SHP77 treated with DMSO at 0.1 percent for 48 hours (cell line): Measurements from ENCODE around the gene SLC23A2.
"Not testable (repeated sequence)": the region's sequence is repeated elsewhere in the genome, so short reads cannot be mapped to it uniquely, and the experiment has no call there.

Experiments used
- DNase-seq: peaks from one replicate; lab custom pipeline; 2025; lab: John Stamatoyannopoulos, UW

Gene SLC23A2

DNA sequence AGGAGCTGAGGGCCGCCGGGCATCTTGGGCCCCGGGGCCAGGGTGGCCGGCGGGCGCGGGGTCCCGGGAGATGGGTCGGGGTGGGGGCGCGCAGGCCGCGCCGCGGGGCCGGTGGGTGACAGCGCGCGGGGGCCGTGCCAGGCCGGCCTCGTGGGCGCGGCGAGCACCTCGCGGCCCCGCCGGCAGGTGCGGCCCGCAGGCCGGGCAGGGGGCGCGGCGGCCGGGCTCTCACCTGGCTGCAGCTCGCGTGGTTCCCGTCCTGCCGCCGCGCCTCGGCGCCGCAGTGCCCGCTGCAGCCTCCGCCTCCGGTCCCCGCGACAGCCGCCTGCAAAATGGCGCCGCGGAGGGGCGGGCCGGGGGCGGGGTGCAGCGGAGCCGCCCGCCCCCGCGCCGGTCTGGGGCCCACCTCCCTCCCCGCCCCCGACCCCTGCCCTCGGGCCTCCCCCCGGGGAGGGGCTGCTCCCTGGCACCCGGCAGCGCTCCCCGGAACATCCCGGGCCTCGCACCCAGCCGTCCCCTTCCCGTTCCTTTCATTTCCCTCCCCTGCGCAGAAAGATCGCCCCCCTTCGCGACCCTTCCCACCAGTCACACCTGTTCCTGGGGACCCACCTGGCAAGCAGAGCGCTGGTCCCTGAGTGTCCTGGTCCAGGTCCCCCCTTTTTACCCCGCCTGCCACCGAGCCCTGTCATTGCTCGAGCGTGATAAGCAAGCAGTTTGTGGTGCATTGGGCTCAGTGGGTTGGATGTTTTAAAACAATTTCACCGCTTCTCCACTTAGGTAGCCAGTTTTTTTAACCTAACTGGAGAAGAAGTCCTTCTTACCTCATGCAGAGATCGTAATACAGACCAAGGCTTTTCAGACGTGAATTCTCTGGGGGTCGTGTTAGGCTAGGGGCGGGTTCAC, at the start of gene SLC23A2:
TSS of gene SLC23A2 (minus strand) at position 337 of the 903 bp plus-strand sequence. CDS start 68,948 bp downstream, outside the sequence.
- DNase-seq: no peak

DNA sequence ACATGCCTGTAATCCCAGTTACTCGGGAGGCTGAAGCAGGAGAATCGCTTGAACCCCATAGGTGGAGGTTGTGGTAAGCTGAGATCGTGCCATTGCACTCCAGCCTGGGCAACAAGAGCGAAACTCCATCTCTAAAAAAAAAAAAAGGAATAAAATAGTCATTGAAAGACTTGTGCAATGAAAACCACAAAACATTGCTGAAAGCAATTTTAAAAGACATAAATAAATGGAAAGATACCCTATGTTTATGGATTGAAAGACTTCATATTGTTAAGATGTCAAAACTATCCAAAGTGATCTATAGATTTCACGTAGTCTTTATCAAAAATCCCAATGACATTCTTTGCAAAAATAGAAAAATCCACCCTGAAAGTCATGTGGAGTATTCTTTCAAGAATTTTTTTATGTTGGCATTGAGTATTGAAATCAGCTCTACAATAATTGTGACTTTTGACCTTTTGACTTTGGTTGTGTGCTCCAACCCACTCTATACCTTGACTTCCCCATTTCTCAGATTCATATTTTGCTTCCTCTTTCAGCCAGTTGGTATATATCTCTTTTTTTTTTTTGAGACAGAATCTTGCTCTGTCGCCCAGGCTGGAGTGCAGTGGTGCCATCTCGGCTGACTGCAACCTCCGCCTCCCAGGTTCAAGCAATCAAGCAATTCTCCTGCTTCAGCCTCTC, 45.5 kb upstream of the SLC23A2 start:
- no peak for DNase-seq

DNA sequence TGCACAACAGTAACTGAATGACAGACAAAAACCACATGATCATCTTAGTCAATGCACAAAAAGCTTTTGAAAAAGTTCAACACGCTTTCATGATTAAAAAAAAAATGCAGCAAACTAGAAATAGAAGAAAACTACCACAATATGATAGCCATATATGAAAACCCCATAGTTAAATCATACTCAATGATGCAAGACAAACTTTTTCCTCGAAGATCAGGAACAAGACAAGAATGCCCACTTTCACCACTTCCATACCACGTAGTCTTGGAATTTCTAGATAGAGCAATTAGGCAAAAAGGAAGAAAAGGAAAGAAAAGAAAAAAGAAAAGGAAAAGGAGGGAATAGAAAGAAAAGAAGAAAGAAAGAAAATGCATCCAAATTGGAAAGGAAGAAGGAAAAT, 44.6 kb upstream of the SLC23A2 start:
- DNase-seq: no peak

DNA sequence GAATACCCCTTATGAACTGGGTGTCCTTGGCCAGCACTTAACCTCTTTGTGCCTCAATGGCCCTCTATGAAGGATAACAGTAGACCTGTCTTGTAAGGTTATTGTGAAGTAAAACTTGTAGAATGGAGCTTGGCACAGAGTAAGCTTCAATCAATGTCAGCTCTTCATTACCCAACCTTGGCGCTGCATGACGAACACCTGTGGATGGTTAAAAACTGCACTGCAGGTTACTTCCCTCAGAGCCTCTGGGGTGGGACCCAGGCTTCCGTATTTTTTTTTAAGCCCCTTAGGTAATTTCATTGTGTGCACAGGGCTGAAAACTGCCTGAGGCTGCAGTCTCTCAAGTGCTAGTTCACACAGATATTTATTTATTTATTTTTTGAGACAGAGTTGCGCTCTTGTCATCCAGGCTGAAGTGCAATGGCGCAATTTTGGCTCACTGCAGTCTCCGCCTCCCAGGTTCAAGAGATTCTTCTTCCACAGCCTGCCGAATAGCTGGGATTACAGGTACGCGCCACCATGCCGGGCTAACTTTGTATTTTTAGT, 42.8 kb upstream of the SLC23A2 start:
- DNase-seq: no peak

DNA sequence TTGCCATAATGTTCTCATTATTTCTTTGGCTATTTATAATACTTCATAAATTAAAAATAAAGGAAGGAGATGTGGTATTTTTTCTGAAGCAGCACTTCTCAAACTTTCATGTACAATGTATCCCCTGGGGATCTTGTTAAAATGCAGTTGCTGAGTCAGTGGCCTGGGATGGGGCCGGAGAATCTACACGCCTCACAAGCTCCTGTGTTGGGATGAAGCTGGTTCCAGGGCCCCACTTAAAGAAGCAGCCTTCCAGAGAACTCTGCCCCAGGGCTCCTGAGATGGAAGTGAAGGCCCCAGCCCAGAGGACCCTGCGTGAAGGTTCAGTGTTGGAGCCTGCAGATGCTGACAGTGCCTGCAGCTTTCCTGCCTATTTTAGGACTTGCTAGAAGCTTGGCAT, 40.1 kb upstream of the SLC23A2 start:
- DNase-seq: no peak

DNA sequence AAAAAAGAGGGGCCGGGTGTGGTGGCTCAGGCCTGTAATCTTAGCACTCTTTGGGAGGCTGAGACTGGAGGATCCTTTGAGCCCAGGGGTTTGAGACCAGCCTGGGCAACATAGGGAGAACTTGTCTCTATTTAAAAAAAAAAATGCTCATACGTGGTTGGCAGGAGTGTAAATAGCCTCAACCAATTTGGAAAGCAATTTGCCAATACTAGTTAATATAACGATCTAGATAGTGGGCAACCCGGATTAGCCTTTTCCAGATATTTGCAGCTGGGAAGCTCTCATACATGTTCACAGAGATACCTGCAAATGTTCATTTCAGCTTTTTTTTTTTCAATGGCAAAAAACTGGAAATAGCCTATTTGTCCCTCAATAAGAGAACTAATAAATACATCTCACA, 39.0 kb upstream of the SLC23A2 start:
- DNase-seq: no peak

DNA sequence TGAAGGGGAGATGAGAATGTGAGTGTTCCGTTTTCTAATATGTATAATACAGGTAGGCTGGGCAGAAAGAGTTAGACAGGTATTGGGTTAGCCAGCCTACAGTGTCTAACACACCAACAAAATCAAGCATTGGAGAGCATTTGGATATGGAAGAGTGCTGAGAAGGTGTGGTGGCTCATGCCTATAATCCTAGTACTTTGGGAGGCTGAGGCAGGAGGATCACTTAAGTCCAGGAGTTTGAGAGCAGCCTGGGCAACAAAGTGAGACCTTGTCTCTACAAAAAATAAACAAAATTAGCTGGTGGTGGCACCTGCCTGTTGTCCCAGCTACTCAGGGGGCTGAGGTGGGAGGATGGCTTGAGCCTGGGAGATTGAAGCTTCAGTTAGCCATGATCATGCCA, 38.6 kb upstream of the SLC23A2 start:
- DNase-seq: no peak

DNA sequence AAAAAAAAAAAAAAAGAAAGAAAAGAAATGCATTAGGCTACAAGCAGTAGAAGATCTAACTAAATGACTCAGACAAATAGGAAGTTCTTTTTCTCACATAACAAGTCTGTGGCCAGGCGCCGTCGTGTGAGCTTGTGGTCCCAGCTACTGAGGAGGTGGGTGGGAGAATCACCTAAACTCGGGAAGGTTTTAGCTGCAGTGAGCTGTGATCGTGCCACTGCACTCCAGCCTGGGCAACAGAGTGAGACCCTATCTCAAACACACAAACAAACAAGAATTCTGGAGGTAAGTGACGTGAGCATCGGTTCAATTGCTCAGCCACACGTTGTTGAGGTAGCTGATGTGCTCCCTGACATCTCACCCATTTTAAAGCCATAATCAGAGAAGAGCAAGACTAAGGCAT, 37.9 kb upstream of the SLC23A2 start:
- no peak for DNase-seq

DNA sequence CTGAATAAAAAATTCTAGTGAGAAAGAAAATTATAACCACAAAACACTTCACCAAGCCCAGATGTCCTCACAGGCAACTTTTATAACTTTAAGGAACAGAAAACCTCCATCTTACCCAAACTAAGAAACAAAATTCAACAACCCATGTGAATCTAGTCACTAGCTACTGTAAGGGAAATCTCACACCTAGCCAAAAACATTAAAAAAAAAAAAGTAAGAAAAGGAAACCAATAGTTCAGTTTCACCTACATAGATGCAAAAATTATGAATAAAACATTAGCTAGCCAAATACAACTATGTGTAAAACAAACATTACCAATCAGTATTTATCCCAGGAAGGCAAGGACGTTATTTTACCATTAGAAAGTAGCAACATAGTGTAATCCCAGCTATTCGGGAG, 35.5 kb upstream of the SLC23A2 start:
- DNase-seq: no peak

DNA sequence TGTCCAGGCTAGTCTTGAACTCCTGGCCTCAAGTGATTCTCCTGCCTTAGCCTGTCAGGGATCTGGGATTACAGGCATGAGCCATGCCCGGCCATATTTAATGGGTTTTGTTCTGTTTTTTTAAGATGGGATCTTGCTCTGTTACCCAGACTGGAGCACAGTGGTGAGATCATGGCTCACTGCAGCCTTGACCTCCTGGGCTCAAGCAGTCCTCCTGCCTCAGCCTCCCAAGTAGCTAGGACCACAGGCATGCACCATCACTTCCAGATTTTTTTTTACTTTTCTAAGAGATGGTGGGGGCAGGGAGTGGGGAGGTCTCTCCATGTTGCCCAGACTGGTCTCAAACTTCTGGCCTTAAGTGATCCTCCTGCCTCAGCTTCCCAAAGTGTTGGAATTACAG, 34.2 kb upstream of the SLC23A2 start:
- DNase-seq: not testable (repeated sequence)

DNA sequence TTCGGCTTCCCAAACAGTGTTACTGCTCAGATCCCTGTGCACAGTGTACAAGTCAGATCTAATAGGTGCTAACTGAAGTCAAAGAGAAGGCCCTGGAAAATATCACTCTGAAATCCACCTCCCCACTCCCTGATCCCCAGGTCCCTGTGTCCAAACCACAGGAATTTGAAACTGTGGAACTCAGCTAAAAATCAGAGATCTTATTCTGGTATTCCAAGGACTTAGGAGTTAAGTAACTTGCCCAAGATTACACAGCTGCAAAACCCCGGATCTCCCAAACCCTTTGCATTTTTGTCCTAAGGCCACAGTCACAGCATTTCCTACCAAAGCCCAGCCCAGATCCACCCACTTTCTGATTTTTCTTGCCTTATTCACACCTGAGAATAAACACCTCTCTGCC, 32.3 kb upstream of the SLC23A2 start:
- DNase-seq: no peak

DNA sequence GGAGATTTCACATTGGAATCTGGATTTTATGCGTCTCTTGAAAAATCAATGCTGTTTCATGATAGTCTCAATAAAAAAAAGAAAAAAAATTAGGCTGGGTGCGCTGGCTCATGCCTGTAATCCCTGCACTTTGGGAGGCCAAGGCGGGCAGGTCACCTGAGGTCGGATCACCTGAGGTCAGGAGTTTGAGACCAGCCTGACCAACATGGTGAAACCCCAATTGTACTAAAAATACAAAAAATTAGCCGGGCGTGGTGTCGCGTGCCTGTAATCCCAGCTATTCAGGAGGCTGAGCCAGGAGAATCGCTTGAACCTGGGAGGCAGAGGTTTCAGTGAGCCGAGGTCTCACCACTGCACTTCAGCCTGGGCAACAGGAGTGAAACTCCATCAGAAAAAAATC, 30.4 kb upstream of the SLC23A2 start:
- DNase-seq: not testable (repeated sequence)

DNA sequence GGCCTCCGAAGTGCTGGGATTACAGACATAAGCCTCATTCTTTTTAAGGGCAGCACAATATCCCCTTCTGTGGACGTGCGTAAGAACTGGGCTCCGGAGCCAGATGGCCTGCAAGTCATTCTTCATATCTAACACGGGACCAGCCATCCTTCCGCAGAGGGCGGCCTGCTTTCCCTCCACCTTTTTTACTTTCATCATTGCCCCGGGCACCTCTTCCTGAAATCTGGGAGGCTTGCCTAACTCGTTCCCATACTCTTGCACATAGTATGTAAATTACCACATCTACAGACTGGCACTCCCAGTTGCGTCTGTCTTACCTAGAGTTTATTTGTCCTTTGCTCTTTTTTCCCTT, 29.9 kb upstream of the SLC23A2 start:
- DNase-seq: no peak

DNA sequence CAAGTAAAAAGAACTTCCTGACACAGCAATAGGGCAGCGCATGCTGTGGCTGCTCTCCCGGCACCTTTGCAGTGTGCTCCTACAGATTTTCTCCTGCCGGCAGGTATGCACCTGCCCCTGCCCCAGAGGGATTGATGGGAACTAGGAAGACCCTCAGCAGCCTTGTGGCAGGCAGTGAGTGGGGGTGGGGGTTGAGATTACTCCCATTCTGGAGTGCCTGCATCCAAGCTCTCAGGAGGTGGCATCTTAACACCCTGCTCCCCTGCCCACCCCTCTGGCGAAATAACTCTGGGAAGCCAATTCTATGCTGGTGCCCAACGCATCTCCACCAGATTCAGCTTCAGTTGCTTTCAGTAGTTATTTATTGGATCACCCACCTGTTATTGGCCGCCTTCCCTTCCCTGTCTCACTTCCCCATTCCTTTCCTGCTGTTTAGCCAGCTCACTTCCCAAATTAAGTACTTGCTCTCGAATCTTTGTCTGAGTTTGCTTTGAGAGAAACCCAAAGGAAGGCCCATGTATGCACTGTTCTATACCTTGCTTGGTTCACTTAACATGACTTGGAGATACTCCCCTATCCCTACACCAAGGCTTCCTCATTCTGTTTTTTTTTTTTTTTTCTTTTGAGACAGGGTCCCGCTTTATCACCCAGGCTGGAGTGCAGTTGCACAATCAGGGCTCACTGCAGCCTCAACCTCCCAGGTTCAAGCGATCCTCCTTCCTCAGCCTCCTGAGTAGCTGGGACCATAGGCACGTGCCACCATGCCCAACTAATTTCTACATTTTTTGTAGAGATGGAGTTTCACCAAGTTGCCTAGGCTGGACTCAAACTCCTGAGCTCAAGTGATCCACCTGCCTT, 29.3 kb upstream of the SLC23A2 start:
- DNase-seq: no peak

DNA sequence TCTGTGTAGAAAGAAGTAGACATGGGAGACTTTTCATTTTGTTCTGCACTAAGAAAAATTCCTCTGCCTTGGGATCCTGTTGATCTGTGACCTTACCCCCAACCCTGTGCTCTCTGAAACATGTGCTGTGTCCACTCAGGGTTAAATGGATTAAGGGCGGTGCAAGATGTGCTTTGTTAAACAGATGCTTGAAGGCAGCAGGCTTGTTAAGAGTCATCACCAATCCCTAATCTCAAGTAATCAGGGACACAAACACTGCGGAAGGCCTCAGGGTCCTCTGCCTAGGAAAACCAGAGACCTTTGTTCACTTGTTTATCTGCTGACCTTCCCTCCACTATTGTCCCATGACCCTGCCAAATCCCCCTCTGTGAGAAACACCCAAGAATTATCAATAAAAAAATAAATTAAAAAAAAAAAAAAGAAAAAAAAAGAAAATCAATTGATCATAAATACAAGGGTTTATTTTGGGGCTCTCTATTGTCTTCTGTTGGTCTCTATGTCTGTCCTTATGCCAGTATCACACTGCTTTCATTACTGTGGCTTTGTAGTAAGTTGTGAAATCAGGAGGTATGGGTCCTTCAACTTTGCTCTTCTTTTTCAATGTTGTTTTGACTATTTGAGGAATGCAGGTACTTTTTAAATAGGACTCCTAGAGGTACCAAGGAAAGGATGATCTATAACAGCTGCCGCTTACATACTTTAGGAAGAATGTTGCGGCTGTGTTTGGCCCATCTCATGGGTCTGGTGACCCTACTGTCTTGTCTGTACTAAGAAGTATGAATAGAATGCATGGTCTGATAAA, 27.1 kb upstream of the SLC23A2 start:
- not testable (repeated sequence) for DNase-seq

DNA sequence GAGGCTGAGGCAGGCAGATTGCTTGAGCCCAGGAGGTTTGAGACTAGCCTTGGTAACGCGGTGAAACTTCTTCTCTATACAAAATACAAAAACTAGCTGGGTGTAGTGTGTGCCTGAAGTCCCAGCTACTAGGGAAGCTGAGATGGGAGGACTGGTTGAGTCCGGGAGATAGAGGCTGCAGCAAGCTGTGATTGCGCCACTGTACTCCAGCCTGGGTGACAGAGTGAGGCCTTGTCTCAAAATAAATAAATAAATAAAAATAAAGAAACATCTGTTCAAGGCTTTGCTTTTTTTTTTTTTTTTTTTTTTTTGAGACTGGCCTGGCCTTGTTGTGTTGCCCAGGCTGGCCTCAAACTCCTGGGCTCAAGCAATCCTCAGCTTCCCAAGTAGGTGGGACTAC, 23.7 kb upstream of the SLC23A2 start:
- no peak for DNase-seq

DNA sequence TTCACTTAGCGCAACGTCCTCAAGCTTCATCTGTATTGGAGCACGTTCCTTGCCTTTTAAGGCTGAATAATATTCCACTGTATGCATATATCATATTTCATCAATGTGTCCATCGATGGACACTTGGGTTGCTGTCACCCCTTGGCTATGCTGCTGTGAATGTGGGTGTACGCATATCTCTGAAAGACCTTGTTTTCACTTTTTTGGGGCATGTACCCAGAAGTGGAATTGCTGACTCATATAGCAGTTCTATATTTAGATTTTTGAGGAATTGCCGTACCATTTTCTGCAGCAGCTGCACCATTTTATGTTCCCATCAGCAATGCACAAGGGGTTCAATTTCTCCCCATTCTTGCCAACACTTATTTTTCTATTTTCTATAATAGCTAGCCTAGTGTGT, 22.8 kb upstream of the SLC23A2 start:
- DNase-seq: no peak

DNA sequence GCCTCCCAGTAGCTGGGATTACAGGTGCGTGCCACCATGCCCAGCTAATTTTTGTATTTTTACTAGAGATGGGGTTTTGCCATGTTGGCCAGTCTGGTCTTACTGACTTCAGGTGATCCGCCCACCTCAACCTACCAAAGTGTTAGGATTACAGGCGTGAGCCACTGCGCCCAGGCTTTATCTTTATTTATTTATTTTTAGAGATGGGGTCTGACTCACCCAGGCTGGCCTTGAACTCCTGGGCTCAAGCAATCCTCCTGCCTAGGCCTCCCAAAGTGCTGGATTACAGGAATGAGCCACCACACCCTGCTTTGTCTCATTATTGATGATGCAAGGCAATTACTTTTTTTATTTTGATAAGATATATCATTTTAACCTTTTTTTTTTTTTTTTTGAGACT, 21.9 kb upstream of the SLC23A2 start:
- not testable (repeated sequence) for DNase-seq

DNA sequence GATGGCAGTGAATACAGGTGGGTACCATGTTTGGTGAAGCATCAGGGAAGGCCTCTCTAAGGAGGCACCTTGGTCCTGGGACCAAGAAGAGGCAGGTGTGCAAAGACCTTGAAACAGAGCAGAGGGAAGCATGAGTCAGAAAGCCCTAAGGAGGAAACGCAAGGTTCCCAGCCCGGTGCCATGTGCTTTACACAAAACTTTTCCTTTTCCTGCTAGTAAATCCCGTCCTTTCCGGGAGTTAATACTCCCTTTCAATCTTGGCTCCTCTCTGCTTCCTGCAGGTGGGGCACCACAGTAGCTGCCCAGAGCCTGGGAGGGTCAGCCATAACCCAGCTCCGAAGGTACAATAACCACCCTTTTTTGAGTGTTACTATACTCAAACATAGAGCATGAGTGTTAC, 19.4 kb upstream of the SLC23A2 start:
- DNase-seq: no peak

DNA sequence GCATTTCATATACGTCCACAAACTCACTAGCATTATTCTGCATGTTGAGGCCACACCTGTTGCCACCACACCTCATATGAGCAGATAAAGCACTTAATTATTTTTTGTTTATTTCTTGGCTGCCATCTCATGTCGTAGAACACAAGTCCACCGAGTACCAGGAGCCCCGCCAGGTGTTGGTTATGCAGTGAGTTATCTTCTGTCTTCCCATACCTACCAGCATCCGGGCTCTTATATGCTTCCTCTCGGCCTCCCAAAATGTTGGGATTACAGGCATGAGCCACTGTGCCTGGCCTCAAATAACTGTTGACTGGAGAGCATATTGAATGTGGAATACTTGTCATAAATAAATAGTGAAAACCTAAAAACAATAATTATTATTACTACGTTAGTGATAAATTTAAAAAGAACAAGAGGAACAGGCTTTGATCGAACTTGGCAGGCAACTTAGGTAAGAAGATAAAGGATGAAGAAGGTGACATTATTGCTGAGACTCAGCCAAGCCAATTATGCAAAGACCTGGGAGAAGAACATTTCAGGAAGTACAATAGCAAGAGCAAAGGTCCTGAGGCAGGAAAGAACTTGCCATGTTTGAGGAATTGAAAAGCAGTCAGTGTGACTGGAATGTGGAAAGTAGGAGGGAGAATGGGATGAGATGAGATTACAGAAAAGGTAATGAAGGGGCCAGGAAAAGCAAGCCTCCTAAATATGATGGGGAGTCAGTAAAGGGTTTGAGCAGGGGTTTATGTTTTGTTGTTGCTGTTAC, 12.6 kb upstream of the SLC23A2 start:
- no peak for DNase-seq

DNA sequence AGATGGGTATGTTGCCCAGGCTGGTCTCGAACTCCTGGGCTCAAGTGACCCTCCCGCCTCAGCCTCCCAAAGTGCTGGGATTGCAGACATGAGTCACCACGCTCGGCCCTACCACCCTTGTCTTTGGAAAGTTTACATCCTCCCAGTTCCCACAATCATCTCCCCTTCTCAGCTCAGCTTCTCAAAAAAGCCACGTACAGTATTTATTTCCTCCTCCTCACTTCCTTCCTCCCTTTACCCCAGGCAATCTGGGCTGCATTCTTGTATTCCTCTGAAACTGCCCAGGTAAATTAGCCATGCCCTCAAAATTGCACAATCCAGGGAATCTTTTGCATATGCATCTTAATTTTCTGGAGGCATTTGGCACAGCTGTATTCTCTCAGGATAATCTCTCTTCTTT, 7.4 kb upstream of the SLC23A2 start:
- DNase-seq: no peak
